ENCODE results near the gene HOXA11.

HOXA11 gene

DNA sequence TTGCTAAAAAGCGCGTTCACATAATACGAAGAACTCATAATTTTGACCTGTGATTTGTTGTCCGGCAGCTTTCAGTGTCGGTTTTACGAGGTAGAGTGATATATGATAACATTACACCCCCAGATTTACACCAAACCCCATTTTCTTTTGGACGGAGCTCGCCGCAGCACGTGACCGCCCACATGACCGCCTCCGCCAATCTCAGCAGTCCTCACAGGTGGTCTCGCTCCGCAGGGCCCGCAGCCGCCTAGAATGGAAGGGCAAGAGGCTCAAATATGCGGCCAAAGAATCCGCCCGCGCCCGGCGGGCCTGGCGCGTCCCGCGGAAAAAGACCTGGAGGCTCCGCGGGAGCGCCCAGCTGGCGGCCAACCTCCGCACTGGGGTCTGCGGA is 28.5 kb downstream of the HOXA11 start, which contains the start of gene HOXA7:
Gene HOXA7, minus strand, starts transcription at position 168 of the 391 bp plus-strand sequence. Its CDS starts 130 bp downstream, at position 38.
- DNase-seq = peak; percentile 94

DNA sequence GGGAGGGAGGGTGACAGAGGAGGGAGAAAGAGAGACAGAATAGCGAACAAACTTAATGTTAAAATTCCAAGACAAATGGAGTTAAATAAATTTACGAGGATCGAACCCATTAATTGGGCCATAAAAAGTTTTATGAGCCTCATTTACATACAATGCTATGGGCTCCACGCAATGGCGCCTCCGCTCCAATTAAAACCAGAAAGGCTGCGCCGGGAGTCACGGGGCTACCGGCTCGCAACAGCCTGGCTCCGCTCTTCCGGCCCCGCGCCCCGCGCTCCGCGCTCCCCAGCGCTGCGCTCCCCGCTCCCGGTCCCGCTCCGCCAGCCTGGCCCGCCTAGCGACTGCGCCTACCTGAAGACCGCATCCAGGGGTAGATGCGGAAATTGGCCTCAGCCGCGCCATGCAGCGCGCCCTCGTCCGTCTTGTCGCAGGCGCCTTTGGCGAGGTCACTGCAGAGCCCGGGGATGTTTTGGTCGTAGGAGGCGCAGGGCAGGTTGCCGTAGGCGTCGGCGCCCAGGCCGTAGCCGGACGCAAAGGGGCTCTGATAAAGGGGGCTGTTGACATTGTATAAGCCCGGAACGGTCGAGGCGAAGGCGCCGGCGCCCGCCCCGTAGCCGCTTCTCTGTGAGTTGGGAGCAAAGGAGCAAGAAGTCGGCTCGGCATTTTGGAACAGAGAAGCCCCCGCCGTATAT is 29.1 kb downstream of the HOXA11 start:
- no peak for DNase-seq

DNA sequence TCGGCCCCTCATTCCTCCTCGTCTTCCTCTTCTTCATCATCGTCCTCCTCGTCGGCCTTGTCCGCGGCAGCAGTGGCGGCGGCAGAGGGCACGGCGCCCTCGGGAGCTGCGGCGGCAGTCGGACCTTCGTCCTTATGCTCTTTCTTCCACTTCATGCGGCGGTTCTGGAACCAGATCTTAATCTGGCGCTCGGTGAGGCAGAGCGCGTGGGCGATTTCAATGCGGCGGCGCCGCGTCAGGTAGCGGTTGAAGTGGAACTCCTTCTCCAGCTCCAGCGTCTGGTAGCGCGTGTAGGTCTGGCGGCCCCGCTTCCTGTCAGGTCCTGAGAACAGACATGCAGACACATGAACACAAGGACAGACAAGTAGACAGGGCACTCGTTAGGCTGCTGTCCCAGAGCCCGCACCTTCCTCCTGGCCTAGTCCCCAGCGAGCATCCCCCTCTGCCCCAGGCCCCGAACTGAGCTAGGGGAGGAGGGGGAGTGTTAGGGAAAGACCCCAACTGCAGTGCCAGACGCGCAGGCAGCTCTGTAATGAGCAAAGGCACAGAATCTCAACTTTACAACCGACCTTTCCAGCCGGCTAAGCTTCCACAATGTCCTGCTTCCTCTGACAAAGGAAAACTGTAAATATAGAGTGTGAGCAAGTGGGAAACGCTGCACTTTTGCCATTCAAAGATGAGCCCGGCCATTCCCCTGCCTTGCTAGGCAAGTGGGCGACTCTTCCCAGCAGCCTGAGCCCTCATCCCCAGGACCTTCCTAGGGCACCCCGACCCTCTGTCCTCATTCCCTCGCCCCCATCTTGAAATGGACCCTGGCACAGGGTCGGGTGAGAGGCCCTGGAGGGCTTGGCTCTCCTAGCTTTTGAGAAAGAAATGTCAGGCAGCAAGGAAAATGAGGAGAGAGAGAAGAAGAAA is 29.9 kb downstream of the HOXA11 start:
- DNase-seq = peak; percentile 68

DNA sequence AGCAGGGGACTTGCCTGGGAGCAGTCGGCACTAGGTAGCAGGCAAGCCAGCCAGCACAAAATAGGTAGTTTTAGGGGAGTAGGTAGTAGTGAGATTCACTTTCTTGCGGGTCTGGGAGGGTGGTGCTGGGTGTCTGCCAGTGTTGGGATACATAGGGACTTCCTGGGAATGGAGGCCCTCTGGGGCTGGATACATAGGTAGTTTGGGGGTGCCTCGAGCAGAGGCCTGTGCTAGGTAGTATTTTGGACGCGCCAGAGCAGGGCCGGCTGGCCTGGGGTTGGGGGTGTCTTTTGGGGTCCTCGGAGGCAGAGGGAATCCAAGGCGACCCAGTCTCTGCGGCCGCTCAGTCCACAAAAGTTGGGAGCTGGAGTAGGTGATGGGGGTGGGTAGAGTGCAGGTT is 30.7 kb downstream of the HOXA11 start:
- DNase-seq = peak; percentile 44

DNA sequence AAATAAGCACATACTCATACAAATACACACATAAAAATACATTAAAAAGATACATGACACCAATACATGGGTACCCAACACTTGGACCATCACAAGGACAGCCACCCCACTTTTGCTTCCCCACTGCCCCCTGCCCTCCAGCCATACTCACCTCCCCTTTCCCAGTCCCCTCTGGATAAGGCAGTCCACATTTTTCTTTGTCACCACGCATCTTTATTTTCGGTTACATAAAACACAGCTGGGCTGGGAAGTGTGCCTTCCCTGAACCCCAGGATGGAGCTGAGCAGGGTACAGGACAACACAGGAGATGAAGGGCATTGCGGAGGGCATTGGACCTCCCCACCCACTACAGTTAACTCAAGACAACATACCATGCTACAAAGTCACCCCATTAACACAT is 31.5 kb downstream of the HOXA11 start:
- peak; percentile 42 for DNase-seq

DNA sequence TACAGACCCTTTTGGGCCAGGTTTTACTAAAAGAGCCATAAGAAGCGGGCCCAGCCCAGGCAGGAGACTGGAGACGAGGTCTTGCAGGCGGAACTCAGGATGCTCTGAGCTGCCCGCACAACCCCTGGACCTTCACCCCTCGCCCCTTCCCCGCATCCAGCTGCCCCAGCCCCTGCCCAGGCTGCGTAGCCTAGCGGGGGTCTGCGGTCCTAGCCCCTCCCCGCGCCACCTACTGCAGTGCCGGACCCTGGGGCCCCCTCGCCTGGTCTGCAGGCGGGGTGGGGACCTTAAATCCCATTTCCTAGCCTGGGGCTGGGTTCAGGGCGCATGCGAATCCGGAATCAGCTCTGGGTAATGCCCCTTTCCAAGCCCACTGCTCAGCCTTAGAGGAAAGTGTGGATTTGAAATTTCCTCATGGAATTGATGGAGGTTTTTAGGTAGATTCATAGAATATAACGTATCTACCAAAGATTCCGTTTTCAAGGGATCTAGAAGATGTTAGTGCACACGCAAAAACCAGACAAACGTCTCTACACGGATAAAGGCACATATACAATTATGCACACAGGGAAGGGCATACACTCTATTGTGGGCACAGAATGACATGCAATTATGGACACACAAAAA is 32.1 kb downstream of the HOXA11 start:
- DNase-seq = no peak

DNA sequence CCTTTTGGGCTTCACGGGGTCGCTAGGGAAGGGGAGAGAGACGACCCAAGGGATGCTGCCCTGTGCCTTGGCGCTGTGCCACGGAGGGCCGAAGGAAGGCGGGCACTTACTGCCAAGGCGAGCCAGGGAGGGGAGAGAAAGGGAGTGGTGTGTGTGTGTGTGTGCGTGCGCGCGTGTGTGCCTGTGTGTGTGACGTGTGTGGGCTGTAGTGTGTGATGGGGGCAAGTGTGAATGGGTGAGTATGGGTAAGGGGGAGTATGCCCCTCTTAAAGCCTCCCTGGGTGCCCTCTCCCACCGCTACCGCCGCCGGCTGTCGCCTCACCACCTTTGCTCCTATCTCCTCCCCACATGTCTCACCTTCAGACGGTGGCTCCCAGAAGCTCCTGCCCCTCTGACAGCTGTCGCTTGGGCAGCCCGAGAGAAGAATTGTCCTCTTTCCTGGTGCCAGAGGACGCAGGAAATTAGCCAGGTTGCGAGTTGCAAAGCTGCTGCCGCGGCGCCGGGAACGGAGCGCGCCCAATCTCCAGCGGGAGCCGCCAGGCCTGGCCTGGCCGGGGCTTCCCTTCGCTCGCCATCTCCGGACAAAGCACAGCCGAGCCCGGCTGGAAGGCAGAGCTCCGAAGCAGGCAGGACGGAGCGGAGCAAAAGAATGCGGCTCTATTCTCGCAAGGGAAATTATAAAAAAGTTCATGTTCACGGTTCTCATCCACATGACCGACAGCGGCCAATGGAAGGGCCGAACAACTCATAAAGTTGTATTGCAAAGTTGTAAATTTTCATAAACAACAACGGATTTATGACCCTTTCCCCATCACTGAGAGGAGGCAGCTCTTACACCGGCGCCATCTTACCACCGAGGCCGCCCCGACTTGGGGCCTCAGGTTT is 32.9 kb downstream of the HOXA11 start, which contains the start of gene HOXA3:
Gene HOXA3, minus strand, starts transcription at position 653 of the 885 bp plus-strand sequence. CDS start 41,943 bp downstream, outside the sequence.
- DNase-seq = peak; percentile 82

DNA sequence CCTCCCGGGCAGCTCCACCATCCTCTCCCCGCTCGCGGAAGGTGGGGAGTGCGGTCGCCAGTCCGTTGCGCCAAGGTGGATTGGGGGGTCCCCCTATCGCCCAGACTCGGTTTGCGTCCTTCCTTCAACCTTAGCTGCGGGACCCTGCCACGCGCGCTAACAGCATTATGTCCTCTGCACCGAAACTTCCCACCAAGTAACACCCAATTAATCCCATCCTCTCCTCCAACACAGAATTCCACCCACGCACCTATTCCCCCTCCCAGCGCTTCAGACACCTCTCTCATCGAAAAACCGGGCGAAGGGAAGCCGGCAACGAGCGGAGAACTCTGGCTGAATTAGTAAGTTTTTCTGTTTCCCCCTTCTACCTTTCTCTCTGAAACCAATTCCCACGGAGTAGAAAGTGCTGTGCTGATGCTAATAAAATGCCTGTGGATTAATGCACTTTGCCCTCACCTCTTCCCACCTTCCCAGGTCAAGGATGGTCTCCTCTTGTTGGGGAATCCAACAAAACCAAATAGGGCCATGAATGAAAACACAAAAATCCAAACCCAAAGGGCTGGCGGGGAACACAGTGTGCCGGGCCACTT is 33.6 kb downstream of the HOXA11 start:
- DNase-seq = peak; percentile 81

DNA sequence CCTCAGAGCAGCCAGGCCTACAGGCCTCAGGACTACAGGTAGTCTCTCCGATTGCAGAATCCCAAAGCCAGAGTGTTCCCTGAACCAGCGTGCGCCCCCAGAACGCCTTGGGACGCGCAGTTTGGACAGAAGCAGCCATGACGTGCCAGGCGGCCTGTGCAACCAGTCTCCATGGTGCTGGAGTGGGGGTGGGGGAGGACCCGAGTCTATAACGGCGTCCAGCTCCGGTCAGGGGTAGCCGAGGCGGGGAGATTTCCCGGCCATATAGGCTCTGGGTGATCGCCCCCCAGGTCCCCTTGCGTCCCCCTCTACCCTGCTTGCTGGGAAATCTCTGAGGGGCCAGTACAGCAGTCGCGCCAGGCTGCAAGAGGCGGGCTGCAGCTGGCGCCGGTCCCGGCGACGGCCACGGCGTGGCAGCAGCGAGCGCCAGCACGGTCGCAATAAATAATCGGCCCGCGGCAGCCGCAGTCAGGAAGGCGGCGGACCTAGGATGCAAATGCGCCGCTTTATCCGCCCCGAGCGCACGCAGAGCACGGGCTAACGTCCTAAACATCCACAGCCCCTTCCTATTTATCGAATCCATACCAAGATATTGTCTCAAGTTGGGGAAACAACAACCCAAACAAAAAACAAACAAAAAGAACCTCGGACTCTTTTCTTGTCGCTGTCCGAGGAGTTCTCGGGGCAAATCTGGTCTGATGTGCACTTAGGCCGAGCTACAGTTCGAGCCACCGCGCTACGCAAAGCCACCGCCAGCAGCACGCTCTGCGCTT is 34.3 kb downstream of the HOXA11 start:
- peak; percentile 92 for DNase-seq

DNA sequence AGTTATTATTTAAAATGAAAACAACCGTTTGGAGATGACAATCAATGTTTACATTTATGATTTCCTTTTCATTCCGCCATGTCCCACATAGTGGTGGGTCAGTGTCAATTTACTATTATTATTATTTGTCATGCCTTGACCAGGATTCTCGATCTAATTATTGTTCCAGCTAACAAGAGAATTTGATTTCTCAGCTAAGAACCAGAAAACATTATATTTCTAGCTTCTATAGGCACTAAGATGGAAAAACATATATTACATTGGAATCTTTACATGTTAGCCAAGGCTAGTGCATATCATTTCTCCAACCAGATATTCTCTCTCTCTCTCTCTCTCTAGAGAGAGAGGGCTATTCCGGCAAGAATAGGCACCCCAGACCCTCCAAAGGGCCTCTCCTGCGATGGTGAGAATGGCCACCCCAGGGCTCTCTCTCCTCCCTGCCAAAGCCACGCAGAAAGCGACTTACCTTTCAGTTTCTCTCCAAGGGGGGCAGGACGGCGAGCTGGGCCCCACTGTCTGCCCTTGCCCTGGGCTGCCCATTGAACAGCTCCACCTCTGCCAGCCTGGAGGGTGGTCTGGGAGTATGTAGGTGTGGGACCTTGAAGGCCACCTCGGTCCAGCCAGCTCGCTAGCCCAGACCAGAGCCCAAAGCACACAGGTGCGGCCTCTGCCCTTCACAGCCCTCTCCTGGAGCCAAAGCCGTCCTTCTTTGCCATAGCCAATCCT is 35.0 kb downstream of the HOXA11 start:
- no peak for DNase-seq

DNA sequence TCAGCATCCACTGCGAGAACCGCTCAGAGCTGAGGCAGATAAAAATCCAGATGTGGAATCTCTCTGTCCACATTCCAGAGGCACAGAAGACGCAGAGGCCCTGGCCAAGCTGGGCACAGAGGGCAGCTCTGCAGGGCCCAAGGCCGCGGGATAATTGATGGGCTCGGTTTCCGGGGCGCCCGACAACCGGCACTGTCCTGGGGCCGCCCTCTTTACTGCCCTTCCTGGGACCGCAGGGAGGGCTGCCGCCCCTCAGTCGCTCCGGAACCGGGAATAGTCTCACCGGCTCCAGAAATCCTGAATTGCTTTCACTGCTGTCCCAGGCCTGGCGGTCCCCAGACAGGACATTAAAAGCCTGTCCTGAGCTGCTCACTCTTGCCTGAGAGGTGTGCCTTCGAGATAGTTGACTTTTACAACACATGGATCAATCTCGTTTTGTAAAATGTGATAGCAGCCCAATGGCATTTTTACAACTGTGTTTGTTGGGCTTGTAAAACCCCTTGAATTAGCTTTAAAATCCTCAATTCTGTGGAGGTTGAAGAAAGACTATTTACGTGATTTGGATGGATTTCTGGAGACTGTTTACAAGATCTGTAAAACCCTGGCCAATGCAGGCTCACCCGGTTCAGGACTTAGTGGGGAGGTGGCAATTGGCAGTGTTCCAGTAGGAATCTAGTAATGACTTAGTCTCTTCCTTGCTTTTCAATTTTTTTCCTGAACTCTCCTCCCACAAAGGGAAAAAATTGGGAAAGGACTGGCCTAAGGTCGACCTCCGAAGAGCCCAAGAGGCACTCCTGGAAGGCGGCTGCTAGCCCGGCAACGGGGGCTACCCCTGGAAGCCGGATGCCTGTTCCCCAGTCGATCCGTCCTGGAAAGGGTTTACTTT is 36.0 kb downstream of the HOXA11 start:
- peak; percentile 59 for DNase-seq

DNA sequence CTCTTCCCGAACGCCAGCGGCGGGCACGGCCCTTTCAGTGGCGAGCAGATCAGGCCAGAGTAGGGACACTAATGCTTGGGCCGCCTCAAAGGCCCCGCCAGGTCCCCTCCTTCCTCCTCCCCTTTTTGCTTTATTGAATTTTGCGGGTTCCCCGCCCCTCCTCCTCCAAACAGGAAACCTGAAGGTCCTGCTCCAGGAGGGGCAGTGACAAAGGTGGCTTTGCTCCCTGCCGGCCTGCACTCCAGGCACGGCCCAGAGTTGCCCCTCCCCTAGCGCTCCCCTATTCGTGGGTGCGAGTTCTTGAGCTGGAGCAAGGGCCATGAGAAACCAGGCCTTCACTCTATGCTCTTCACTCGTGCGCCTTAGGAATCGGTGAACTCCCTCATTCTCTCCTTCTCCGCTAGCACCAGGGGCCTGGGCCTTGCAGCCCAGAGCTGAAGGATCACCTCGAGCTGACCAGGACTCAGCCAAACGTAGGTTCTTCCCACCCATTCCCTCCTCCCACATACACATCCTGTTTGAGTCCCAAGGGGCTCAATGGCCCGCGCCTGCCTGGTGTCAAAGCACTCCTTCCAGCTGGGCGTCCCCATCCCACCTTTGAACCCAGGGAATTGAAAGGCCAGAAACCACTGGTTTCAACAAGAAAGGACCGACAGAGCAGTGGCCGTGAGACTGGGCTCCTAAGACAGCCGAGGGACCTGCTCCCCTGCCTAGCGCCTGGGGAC is 36.8 kb downstream of the HOXA11 start:
- peak; percentile 69 for DNase-seq

DNA sequence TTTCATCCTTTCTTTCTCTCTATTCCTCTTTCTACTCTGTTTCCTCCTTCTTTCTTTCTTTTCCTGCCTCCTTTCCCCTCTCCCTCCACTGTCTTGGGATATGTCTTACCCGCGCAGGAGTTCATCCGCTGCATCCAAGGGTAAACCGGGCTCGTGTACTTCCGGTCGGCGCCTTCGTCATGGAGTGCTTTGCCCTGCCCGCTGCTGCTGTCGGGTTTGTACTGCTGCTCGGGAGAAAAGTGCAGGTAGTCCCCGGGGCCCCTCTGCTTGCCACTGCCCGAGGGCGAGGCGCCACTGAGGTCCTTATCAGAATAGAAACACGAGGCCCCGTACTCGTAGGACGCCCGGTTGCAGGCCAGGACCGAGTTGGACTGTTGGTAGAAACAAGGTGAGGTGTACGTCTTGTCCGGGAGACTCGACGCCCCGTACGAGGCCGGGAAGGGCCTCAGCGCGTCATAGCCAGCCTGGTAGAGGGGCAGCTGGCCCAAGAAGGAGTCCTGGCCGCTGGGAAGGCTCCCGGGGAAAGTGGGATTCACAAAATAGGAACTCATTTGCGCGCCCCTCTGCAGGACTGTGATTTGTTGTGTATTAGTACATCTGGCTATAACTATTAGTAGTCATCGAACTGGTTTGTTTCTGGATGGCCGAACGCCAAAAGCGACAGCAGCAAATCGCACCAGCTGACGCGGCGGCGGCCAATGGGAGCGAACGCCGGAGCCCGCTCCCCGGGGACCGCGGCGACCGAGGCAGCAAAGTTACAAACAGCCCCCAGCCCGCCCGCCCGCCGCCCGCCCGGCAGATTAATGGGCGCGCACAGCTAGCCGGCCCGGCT is 37.6 kb downstream of the HOXA11 start, which contains the start of gene HOXA6:
Gene HOXA6, minus strand, starts transcription at position 576 of the 832 bp plus-strand sequence. Its CDS starts 25 bp downstream, at position 551.
- peak; percentile 75 for DNase-seq

DNA sequence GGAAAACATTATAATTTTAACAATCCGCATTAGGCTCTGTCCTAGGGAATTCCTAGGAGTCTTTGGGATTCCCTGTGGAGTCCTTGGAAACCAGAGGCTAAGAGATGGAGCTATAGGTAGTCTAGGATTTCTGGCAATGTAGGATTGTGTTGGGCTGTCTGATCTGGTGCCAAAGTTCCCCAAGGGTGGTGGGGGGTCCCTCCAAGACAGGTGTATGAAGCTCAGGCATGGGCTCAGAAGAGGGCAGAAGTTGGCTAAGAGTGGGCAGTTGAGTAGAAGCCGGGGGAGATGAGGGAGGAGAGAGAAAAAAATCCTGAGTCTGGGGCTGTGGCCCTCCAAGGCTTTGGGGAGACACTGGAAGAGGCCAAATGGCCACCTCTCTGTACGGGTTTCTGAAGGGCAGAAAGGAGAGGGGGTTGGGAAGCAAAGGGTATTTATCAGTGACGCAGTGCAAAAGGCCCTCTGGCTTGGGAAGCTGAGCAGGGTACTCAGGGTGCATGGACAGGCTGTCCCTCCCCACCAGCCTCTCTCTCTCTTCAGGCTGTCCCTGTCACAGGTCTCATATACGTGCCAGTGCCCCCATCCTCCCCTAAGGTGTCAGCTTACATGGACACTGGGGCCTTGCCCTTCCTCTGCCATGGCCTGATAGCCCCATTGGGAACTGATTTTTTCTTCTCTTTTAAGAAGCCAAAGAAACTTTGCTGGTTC is 38.4 kb downstream of the HOXA11 start:
- DNase-seq = peak; percentile 46

DNA sequence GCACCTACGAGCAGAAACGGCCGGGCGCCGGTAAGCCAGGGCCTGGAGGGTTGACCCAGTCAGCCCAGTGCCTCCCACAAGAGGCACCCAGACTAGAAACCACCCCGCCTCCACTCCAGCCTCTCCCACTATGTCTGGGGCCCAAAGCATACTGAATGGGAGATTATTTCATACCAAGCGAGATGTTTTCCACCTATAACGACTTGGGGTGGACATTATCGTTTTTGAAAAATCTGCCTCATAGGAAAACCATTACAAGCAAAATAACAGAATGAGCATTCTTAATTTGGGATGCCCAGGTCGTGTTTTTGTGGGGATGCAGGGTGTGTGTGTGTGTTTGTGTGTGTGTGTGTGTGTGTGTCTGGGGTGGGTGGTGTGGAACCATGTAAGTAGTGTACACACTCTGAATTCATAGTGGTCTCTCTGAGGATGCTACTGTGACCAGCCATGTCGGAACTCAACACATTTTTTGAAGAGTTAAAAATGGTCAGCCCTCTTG is 39.1 kb downstream of the HOXA11 start:
- DNase-seq = peak; percentile 52

DNA sequence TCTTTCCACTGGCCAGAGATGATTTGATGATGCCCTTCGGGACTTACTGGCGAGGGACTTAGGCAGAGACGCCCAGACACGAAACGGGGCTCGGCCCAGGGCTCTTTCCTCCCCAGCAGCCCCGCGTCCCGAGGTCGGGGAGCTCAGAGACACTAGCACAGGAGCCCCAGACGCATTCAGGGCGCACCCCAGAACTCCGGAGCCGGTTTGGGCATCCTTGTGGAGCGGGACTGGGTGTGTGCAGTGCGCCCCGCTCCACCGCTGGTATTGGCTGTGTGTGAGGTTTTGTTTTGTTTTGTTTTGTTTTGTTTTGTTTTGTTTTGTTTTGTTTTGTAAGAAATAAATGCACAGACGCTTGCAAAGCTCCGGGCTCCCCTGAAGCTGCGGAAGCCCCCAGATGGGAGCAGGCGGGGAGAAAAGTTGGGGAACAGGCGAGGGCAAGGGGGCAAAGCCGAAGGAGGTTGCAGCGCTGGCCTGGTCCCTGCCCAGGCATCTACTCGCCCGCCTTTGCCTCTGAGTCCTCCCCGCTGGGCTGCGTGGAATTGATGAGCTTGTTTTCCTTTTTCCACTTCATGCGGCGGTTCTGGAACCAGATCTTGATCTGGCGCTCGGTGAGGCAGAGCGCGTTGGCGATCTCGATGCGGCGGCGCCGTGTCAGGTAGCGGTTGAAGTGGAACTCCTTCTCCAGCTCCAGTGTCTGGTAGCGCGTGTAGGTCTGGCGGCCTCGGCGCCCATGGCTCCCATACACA is 39.7 kb downstream of the HOXA11 start:
- peak; percentile 72 for DNase-seq
